ENCODE results near the gene RGMA. TPM values are rescaled to one million over a fixed set of nuclear protein-coding genes. Genes with fewer than 3 reads are reported as not detected.

The RGMA gene
- polyA plus RNA-seq, 1 donor from 2014 or later, result 9.5 TPM

GRCh38 chr15:93126148-93126547 lies 37.1 kb upstream of the RGMA start:
- TF ChIP-seq EZH2 (IDR thresholded peaks at IDR 0.05; ENCODE audit: borderline replicate concordance, insufficient read depth, low read length, poor library complexity, severe bottlenecking) (no peak), TAF1 (IDR thresholded peaks at IDR 0.05; ENCODE audit: low read depth) (no peak), POLR2AphosphoS5 (IDR thresholded peaks at IDR 0.05) (no peak)
- Histone ChIP-seq H3K36me3 (ENCODE audit: insufficient read depth, low read length) (no peaks in the 10 kb centered on the region), H3K9me3 (ENCODE audit: low read length) (no peaks in the 10 kb centered on the region), H3K4me3 (ENCODE audit: low read length) (no peak overlapping the region), H4K20me1 (ENCODE audit: insufficient read depth) (no peaks in the 10 kb centered on the region), H3K79me2 (replicated peaks; ENCODE audit: insufficient read depth, low read length) (no peaks in the 10 kb centered on the region), H3K9ac (ENCODE audit: low read length) (no peak overlapping the region), H2AFZ (ENCODE audit: low read depth, low read length) (no peak overlapping the region), H3K9me2 (ENCODE audit: insufficient read depth, low read length) (no peaks in the 10 kb centered on the region), H3K27me3 (ENCODE audit: insufficient read depth, low read depth, low read length) (no peaks in the 10 kb centered on the region), H3F3A (ENCODE audit: insufficient read depth, low read length, poor library complexity, severe bottlenecking) (no peaks in the 10 kb centered on the region), H3K4me2 (ENCODE audit: low read length) (no peak overlapping the region), H3K27ac (ENCODE audit: low read length) (no peak overlapping the region)

DNA sequence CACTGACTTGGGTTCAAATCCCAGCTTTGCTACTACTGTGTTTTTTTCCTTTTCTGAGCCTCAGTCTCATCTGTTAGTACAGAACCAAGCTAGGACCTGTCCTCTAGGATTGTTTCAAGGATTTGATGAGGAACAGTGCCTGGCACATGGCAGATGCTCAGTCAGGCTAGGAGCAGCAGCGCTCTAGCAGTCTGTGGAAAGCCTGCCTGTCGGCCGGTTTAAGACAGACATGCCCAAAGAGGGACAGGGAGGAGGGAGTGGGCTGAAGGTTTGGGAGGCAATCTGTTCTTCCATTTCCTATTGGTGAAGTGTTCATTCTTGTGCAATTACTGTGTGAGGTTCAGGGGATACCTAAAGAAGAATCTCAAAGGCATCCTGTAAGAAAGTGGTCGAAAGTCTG lies 35.1 kb upstream of the RGMA start:
- TF ChIP-seq MXI1 (conservative IDR thresholded peaks at IDR 0.05; ENCODE audit: poor library complexity, severe bottlenecking), result no peak
- TF ChIP-seq EZH2 (IDR thresholded peaks at IDR 0.05; ENCODE audit: borderline replicate concordance, insufficient read depth, low read length, poor library complexity, severe bottlenecking), result no peak
- TF ChIP-seq TAF1 (IDR thresholded peaks at IDR 0.05; ENCODE audit: low read depth), result no peak
- no peak for TF ChIP-seq CTCF (IDR thresholded peaks at IDR 0.05; ENCODE audit: poor library complexity, severe bottlenecking)
- TF ChIP-seq POLR2AphosphoS5 (IDR thresholded peaks at IDR 0.05), result no peak
- no peak for TF ChIP-seq REST (IDR thresholded peaks at IDR 0.05; ENCODE audit: borderline replicate concordance)
- no peak for TF ChIP-seq SMC3 (conservative IDR thresholded peaks at IDR 0.05; ENCODE audit: poor library complexity)
- no peak for TF ChIP-seq RAD21 (conservative IDR thresholded peaks at IDR 0.05)
- no peak for TF ChIP-seq EP300 (conservative IDR thresholded peaks at IDR 0.05; ENCODE audit: poor library complexity, severe bottlenecking)
- Histone ChIP-seq H4K20me1 (ENCODE audit: insufficient read depth) (no peaks in the 10 kb centered on the region), H3K79me2 (replicated peaks; ENCODE audit: insufficient read depth, low read length) (no peaks in the 10 kb centered on the region), H3K4me3 (ENCODE audit: low read length) (no peak overlapping the region), H3K27ac (ENCODE audit: low read length) (no peak overlapping the region), H3K4me2 (ENCODE audit: low read length) (no peak overlapping the region), H2AFZ (ENCODE audit: low read depth, low read length) (no peak overlapping the region), H3F3A (ENCODE audit: insufficient read depth, low read length, poor library complexity, severe bottlenecking) (no peaks in the 10 kb centered on the region), H3K9me2 (ENCODE audit: insufficient read depth, low read length) (no peaks in the 10 kb centered on the region), H3K27me3 (ENCODE audit: insufficient read depth, low read depth, low read length) (no peaks in the 10 kb centered on the region), H3K9ac (ENCODE audit: low read length) (no peak overlapping the region), H3K9me3 (ENCODE audit: low read length) (no peaks in the 10 kb centered on the region), H3K36me3 (ENCODE audit: insufficient read depth, low read length) (no peaks in the 10 kb centered on the region)

All from neural cell (in vitro differentiated cells).